HG02973 (cell line): ENCODE data around the gene MAZ.
"Not testable (repeated sequence)": the region's sequence is repeated elsewhere in the genome, so short reads cannot be mapped to it uniquely, and the experiment has no call there.

Experiments
- ATAC-seq: cut with Tn5 transposase; IDR thresholded peaks from one replicate; pipeline ENCODE4 v1.9.1; 2021; ENCODE audit warnings: moderate library complexity; ENCODE audit not compliant: unreplicated experiment

Gene MAZ

GRCh38 chr16:29806099-29806579, at the start of gene MAZ:
MAZ (plus strand) TSS chr16:29806529; CDS start chr16:29806702, 173 bp downstream.
- ATAC-seq, result no peak

- ATAC-seq, result no peak
These were observed 49.7 kb upstream of the MAZ start for GRCh38 chr16:29756654-29757053.

DNA sequence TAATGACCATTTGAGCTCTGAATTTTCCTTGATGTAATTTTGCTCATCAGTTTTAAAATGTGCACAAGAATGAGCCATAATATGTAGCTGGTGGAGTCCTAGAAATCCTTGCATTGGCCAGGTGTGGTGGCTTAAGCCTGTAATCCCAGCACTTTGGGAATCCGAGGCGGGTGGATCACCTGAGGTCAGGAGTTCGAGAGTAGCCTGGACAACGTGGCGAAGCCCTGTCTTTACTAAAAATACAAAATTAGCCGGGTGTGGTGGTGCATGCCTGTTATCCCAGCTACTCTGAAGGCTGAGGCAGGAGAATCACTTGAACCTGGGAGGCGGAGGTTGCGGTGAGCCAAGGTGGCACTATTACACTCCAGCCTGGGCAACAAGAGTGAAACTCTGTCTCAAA, 49.2 kb upstream of the MAZ start:
- not testable (repeated sequence) for ATAC-seq

DNA sequence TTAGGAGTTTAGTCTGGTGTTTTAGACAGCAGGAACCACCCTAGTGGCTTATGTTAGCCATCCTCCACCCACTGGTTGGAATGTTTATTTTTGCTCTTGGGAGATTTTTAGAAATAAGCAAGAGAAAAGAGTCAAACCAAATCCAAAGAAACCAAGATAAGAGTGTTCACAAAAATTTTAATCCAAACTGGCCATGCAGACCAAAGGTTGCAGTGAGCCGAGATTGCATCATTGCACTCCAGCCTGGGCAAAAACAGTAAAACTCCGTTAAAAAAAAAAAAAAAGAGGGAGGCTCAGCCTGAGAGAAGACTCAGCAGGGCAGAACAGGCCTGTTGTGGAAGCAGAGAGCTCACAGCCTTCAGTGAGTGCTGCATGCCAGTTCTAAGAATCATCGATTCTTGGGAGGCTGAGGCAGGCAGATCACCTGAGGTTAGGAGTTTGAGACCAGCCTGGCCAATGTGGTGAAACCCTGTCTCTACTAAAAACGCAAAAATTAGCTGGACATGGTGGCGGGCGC, 48.3 kb upstream of the MAZ start:
- no peak for ATAC-seq

- ATAC-seq, result no peak
These were observed 45.6 kb upstream of the MAZ start for GRCh38 chr16:29760567-29761279.

DNA sequence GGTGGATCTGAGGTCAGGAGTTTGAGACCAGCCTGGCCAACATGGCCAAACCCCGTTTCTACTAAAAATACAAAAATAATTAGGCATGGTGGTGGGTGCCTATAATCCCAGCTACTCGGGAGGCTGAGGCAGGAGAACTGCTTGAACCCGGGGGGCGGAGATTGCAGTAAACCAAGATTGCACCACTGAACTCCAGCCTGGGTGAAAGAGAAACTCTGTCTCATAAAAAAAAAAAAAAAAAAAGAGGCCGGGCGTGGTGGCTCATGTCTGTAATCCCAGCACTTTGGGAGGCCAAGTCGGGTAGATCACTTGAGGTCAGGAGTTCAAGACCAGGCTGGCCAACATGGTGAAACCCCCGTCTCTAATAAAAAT, 45.1 kb upstream of the MAZ start:
- ATAC-seq, result not testable (repeated sequence)

- no peak for ATAC-seq
These were observed 44.4 kb upstream of the MAZ start for GRCh38 chr16:29761882-29762281.

DNA sequence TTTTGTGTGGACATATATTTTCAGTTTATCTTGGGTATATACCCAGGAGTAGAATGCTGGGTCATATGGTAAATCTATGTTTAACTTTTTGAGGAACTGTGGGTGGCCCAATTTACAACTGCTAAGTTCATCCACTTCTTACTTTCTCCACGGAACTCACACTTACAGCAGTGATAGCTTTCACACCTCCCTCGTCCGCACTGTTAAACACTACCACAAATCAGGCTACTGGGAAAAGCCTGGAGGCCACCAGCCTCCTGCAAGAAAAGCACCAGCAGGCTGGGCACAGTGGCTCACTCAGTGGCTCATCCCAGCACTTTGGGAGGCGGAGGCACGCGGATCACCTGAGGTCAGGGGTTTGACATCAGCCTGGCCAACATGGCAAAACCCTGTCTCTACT, 43.0 kb upstream of the MAZ start:
- no peak for ATAC-seq

- ATAC-seq, result no peak
These were observed 40.9 kb upstream of the MAZ start for GRCh38 chr16:29765167-29766032.

GRCh38 chr16:29766571-29766970, 39.8 kb upstream of the MAZ start:
- no peak for ATAC-seq

DNA sequence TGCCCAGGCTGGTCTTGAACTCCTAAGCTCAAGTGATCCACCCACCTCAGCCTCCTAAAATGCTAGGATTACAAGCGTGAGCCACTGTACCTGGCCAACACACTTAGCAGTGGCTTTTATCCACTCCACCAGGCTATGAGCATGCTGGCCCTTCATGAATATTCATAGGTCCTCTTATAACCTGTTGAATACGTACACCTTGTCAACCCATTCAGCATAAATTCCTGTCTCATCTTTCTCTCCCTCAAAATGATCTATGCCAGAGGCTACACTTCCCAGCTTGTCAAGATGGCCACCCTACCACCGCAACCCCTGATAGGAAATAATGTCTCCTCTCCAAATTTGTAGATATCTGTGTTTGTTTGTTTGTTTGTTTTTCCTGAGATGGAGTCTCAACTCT, 39.3 kb upstream of the MAZ start:
- ATAC-seq, result no peak

- no peak for ATAC-seq
These were observed 36.8 kb upstream of the MAZ start for GRCh38 chr16:29769507-29769906.

DNA sequence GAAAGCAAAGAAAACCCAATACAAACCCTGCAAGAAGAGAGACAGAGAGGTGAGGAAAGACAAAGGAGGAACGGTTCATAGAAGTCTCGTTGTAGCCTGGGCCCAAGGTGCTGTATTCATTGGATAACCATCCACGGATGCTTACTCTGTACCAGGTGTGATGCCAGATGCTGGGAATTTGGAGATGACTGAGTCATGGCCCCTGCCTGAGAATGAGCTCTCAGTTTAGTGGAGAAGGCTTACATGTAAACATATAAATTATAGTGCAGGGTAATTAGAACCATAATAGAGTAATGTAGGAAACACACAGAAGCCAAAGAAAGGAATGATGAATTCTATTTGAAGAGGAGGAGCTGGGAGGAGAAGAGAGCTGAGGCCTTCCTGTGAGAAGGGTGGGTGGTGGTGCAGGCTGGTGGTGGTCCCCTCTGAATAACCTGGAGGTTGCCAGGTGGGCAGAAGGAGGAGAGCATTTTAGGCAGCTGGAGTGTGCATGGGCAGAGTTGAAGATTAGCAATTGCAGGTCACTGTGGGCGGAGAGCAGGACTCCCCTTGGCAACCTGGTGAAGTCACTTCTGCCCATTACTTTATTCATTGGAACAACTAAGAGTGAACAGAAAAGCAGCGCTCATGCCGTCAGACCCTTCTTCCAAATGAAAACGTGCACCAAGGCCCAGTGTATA, 35.9 kb upstream of the MAZ start:
- no peak for ATAC-seq

DNA sequence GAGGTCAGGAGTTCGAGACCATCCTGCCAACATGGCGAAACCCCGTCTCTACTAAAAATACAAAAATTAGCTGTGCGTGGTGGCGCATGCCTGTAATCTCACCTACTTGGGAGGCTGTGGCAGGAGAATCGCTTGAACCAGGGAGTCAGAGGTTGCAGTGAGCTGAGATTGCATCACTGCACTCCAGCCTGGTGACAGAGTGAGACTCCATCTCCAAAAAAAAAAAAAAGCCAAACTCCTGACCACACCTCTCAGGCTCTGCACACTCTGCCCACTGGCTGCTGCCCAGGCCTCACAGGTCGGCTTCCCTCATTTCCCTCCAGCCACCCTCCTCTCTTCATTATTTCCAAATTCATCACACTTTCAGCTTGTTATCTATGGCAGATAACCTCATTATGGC, 34.0 kb upstream of the MAZ start:
- not testable (repeated sequence) for ATAC-seq

GRCh38 chr16:29774730-29775129, 31.6 kb upstream of the MAZ start:
- no peak for ATAC-seq

- no peak for ATAC-seq
These were observed 30.5 kb upstream of the MAZ start for GRCh38 chr16:29775742-29776408.

DNA sequence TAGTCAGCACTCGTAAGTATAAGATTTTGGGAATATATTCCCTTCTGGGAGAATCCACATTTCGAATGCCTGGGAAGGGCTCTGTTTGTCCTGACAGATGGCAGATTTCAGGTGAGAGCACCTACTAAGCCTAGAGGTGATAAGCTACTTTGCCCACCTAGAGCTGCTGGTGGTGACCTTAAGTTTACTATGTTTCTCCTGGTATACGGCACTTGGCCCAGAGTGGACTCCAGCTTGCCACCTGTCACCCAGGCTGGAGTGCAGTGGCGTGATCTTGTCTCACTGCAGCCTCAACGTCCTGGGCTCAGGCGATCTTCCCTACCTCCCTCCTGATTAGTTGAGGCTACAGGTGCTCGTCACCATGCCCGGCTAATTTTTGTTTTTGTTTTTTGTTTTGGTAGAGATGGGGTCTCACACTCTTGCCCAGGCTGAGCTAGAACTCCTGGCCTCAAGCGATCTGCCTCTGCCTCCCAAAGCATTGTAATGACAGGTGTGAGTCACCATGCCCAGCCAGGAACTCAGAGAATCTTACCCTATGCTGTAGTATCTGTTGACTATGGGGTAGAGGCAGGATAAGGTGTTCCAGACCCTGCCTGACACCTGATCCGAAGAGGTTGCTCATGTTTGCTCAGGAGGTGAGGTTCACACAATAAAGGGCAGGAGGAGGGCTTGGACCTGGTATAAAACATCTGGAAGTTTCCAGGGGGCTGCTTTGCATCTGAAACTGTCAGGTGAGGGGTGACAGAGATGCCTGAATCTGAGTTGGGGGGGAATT, 28.6 kb upstream of the MAZ start, which contains the start of gene ZG16:
Gene ZG16 (plus strand): TSS at position 681 of the 775 bp plus-strand sequence. CDS start 1,011 bp downstream, outside the sequence.
- ATAC-seq, result no peak

DNA sequence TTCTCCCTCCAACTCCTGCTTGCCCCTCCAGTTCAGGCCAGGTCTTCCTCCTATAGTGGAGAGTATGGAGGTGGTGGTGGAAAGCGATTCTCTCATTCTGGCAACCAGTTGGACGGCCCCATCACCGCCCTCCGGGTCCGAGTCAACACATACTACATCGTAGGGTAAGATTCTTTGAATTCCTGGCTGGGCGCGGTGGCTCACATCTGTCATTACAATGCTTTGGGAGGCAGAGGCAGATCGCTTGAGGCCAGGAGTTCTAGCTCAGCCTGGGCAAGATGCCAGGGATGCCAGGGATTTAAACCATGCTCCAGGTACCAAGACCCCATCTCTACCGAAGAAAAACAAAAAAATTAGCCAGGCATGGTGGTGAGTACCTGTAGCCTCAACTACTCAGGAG, 26.9 kb upstream of the MAZ start:
- ATAC-seq, result no peak

DNA sequence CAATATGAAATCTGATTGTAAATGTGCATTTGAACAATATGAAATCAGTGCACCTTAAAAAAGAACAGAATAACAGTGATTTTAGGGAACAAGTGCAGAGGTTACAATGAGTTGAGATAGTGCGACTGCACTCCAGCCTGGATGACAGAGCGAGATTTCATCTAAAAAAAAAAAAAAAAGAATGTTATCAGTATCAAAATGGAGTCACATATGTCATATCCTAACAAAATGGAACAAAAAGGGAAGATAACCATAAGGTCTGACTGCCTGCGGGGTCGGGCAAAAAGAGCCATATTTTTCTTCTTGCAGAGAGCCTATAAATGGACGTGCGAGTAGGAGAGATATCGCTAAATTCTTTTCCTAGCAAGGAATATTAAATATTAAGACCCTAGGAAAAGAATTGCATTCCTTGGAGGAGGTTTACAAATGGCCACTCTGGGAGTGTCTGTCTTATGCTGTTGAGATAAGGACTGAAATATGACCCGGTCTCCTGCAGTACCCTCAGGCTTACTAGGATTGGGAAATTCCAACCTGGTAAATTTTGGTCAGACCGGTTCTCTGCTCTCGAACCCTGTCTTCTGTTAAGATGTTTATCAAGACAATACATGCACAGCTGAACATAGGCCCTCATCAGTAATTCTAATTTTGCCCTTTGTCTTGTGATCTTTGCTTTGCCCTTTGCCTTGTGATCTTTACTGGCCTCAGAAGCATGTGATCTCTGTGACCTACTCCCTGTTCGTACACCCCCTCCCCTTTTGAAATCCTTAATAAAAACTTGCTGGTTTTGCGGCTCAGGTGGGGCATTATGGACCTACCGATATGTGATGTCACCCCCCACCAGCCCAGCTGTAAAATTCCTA, 23.0 kb upstream of the MAZ start:
- ATAC-seq, result not testable (repeated sequence)
